Muscle of arm (tissue), 12 donors: ENCODE data around the gene PARPBP. TPM values are rescaled to one million over a fixed set of nuclear protein-coding genes. Genes with fewer than 3 reads are reported as not detected.
"Not testable (repeated sequence)": the region's sequence is repeated elsewhere in the genome, so short reads cannot be mapped to it uniquely, and the experiment has no call there.

Experiments
- DNase-seq: peaks from one replicate; pipeline ENCODE4 v3.0.0-alpha.2; 2013
- polyA plus RNA-seq, 12 donors: library from polyadenylated mRNA; unstranded; fragments of 120-200 nt; gene quantifications; one replicate each; pipeline ENCODE4 v1.2.1, GENCODE V29; 2013; ENCODE audit not compliant: insufficient read length in 12 of 12

Gene PARPBP
- polyA plus RNA-seq, 12 donors, result 4.0 to 18.4 (median 7.9) TPM; not detected in 1

- no peak for DNase-seq
These were observed 24.2 kb downstream of the PARPBP start for GRCh38 chr12:102144221-102144620.

- DNase-seq, result not testable (repeated sequence)
These were observed 27.1 kb downstream of the PARPBP start for GRCh38 chr12:102147062-102147587.

GRCh38 chr12:102155206-102155605 lies 35.2 kb downstream of the PARPBP start:
- DNase-seq, result not testable (repeated sequence)

GRCh38 chr12:102163383-102163782 lies 43.4 kb downstream of the PARPBP start:
- DNase-seq, result no peak

- DNase-seq, result no peak
These were observed 48.0 kb downstream of the PARPBP start for GRCh38 chr12:102167821-102168604.

DNA sequence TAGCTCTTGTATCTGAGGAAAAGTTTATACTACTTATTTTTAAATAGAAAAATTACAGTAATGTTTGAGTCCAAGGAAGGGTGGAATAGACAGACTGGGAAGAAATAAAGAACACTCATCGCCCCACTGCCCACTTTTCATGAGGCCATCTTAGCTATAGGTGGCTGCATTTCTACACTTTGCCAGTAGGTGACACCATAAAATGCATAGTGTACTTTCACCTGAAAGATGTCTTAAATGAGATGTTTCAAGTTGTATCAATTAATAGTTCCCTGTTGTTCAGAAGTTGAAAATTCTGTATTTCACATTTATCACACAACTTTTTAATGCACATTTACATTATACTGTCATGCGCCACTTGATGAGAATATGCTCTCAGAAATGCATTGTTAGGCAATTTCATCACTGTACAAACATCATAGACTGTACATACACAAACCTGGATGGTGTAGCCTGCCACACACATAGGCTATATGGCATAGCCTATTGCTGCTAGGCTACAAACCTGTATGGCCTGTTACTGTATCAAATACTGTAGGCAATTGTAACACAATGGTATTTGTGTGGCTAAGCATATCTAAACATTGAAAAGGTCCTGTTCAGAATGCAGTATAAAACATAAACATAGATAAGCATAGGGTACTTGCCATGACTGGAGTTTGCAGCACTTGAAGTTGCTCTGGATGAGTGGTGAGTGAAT lies 50.1 kb downstream of the PARPBP start:
- peak; percentile 39 for DNase-seq

DNA sequence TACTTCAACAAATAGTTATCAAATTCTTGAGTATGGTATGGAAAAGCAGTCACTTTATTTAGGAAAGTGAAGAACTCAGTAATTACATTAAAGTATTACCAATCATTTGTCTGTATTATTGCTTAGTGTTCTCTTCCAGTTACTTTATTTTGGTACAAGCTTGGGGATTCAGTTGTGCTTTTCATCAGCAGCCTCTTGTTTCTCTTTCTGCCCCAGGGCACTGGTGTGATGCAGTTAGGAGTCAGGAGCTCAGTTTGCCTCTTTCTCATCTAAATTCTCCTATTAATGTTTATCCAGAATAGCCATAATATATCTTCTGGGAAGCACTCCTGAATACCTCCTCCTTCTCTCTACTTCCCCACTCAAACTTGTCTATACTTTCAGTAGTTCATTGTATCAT lies 52.0 kb downstream of the PARPBP start:
- DNase-seq, result no peak

- DNase-seq, result peak; percentile 41
These were observed 52.5 kb downstream of the PARPBP start for GRCh38 chr12:102172436-102172835.

- no peak for DNase-seq
These were observed 54.1 kb downstream of the PARPBP start for GRCh38 chr12:102174117-102174516.

DNA sequence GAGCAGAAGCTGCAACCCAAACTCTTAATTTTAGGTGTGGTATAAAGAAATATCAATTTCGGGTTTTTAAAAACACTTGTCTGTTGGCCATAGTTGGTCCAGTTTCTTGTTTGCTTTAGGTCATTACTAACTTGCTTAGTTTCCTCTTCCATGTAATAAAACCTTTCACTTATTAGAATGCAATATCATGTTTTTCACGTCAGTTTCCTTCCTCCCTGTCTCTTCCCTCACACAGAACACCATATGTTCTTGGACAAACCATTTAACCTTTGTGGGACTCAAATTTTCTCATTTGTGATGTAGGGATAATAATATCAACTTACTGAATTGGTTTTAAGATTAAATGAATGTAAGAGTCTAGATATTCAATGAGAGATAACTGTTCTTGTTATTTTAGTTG lies 54.8 kb downstream of the PARPBP start:
- DNase-seq, result no peak

DNA sequence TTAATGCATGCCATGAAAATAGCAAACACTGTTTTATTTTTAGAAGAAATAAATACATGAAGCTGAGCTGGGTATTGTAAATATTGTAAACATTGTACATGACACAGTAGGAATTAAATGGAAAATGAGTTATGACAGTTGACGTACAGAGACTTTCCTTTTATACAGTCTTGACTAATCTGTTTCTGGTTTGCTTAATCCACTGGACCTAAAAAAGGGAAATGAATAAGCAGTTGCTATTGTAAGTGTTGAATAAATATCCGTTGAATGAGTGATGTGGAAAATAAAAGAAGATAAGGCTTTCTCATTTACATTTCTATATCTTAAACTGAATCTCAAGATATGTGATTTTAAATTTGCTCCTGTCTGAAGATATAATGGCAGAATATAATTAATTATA lies 62.7 kb downstream of the PARPBP start:
- DNase-seq, result no peak

- DNase-seq, result no peak
These were observed 75.8 kb downstream of the PARPBP start for GRCh38 chr12:102195826-102196225.

GRCh38 chr12:102197789-102198188 lies 77.8 kb downstream of the PARPBP start, which contains the start of gene PMCH:
TSS of gene PMCH (minus strand) at chr12:102197833. CDS start at chr12:102197770, 63 bp downstream.
- no peak for DNase-seq

DNA sequence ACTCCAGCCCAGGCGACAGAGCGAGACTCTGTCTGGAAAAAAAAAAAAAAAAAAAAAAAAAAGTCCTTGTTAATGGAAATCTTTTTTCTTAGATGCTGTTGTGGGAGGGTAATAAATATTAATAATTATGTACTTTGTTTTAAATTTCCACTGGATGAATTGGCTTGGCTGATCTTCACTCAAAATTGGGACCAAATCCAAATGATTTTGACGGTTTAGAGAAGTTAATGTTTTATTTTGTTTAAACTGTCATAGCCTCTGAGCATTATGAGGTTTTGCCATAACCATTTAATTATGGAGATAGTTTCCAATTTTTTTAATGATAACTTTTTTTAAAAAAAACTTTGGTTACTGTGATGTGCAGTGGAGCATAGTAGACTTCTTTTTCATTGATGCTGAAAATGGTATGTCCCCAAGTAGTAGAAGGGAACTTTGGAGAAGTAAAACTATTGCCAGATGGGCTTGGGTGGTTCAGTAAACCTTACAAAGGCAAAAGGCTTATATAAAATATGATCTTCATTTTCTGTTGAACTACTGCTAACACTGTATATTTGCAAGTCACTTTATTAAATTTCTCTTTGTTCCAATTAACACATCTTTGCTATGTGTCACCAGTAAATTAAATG lies 81.6 kb downstream of the PARPBP start:
- no peak for DNase-seq

DNA sequence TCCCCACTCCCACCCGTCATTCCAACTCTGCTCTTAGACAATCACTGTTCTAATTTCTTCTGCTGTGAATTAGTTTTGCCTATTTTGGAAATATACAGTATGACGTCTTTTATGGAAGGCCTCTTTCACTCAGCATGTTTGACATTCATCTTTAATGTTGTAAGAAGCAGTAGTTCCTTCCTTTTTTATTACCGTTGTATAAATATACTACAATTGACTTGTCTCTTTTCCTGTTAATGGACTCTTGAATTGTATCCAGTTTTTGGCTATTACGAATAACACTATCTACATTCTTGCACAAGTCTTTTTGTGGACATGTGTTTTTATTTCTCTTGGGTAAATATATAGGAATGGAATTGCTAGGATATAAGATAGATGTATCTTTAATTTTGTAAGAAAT lies 82.6 kb downstream of the PARPBP start:
- no peak for DNase-seq

DNA sequence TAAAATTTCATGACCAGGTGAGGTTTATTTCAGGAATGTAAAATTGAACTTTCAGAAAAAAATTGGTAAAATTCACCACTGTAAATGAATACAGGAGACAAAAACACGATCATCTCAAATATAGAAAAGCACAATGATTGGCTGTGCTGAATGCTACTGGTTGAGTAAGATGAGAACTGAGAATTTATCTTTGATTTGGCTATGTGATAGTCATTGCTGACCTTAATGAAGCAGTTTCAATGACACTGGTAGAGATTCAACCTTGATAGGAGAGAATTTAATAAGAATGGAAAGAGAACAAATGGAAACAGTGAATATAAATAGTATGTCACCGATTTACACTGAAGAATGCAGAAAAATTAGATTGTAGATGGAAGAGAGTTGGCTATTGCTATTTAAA lies 84.0 kb downstream of the PARPBP start:
- DNase-seq, result no peak

- DNase-seq, result no peak
These were observed 96.2 kb downstream of the PARPBP start for GRCh38 chr12:102215992-102216691.

DNA sequence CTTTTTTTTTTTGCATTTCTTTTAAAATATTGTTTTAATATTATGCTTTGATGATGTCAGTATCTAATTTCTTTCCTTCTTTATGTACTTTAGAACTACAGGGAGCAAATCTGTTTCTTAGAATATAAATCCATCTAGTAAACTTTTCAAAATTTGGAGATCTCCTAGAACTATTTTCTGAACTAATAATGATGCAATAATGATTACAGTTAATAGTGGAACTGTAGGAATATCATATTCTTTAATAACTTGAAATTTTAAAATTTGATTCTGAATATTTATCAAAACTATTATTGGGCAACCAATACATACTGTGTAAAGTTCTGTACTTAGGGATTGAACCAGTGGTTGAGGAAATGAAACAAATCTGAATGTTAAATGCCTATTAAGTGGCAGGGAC lies 100.8 kb downstream of the PARPBP start:
- no peak for DNase-seq

GRCh38 chr12:102227954-102228353 lies 108.0 kb downstream of the PARPBP start:
- DNase-seq, result no peak

DNA sequence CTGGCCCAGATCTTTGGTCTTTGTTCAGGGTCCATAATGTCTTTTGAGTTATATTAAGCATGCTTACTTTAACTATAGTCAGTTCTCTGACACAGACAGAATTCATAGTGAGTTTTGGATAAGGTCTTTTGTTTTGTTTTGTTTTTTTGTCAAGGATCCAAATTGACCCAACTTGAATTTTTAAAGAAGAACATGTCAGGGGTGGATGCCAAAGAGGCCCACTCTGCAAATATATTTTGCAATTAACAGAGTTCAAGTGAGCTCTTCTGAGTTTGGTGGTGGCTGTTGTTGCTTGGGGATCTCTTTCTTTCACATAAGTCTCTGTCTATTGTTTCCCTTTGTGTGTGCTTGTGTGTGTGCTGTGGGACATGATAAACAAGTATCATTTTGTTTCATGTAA lies 112.1 kb downstream of the PARPBP start:
- DNase-seq, result no peak

GRCh38 chr12:102232446-102232845 lies 112.5 kb downstream of the PARPBP start:
- DNase-seq, result peak; percentile 80

DNA sequence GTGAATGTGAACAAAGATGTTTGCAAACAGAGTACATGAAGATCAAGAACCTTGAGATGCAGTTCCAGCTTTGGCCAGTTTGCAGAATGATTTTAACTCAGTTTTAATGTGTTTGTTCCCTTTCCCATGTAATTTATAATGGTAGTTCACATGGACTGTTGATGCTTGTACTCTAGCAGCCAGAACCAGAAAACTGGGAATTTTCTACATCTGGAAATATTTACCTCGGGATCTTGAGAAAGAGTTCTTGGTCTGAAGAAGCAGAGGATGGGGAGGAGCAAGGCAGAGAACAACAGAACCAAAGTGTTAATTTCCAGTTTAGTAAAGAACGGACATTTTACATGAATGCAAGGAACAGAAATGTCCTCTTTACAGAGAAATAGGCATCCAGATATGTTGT lies 114.6 kb downstream of the PARPBP start:
- DNase-seq, result no peak
